SK-N-SH treated with all-trans-retinoic acid at 6 μM for 48 hours (cell line): ENCODE results near the gene KLHDC7B.
A peak's percentile ranks its signal among the peaks of the same experiment; 100 is the strongest.

ENCODE experiments used
- ATAC-seq: fragments of 200-7000 bp; cut with Tn5 transposase; 3 replicates; pipeline ENCODE4 v1.9.1; 2020; ENCODE audit warnings: mild to moderate bottlenecking, moderate library complexity
- ARNTL ChIP-seq: fragments of 450-650 bp; formaldehyde crosslinking; IDR thresholded peaks from 2 replicates; pipeline ENCODE4 v1.5.0; 2020; ENCODE audit warnings: low read depth, mild to moderate bottlenecking, moderate library complexity, borderline replicate concordance
- BACH2 ChIP-seq: fragments of 250-450 bp; sonication (Bioruptor Pico); IDR thresholded peaks from 2 replicates; pipeline ENCODE4 v1.9.0; 2021; ENCODE audit warnings: mild to moderate bottlenecking, borderline replicate concordance
- CREB5 ChIP-seq: fragments of 250-450 bp; sonication (Bioruptor Pico); IDR thresholded peaks from 2 replicates; pipeline ENCODE4 v1.5.1; 2020; ENCODE audit warnings: low read depth, mild to moderate bottlenecking, moderate library complexity
- CSDC2 ChIP-seq: fragments of 250-450 bp; sonication (Bioruptor Pico); IDR thresholded peaks from 2 replicates; pipeline ENCODE4 v1.5.0; 2020; ENCODE audit warnings: mild to moderate bottlenecking, moderate library complexity
- CSRNP3 ChIP-seq: fragments of 250-450 bp; sonication (Bioruptor Pico); IDR thresholded peaks from 2 replicates; pipeline ENCODE4 v1.5.1; 2021; ENCODE audit warnings: mild to moderate bottlenecking, moderate library complexity
- ESRRG ChIP-seq: fragments of 250-450 bp; sonication (Bioruptor Pico); IDR thresholded peaks from 2 replicates; pipeline ENCODE4 v1.6.1; 2021; ENCODE audit warnings: mild to moderate bottlenecking
- GLIS3 ChIP-seq: fragments of 250-450 bp; sonication (Bioruptor Pico); IDR thresholded peaks from 2 replicates; pipeline ENCODE4 v1.5.0; 2020; ENCODE audit warnings: mild to moderate bottlenecking, moderate library complexity
- ISL1 ChIP-seq: fragments of 250-450 bp; sonication (Bioruptor Pico); IDR thresholded peaks from 2 replicates; pipeline ENCODE4 v2.1.2; 2022; ENCODE audit warnings: mild to moderate bottlenecking, moderate library complexity
- OSR1 ChIP-seq: fragments of 250-450 bp; sonication (Bioruptor Pico); IDR thresholded peaks from 2 replicates; pipeline ENCODE4 v1.8.0; 2022; ENCODE audit warnings: moderate library complexity, mild to moderate bottlenecking, inconsistent platforms
- PPARA ChIP-seq: fragments of 250-450 bp; sonication (Bioruptor Pico); IDR thresholded peaks from 2 replicates; pipeline ENCODE4 v1.5.0; 2020; ENCODE audit warnings: mild to moderate bottlenecking, borderline replicate concordance
- RARB ChIP-seq: fragments of 250-450 bp; sonication (Bioruptor Pico); IDR thresholded peaks from 2 replicates; pipeline ENCODE4 v1.8.0; 2021; ENCODE audit warnings: mild to moderate bottlenecking, moderate library complexity
- SNAI2 ChIP-seq: fragments of 250-450 bp; sonication (Bioruptor Pico); IDR thresholded peaks from 2 replicates; pipeline ENCODE4 v1.5.0; 2020; ENCODE audit warnings: mild to moderate bottlenecking, moderate library complexity
- TCF4 ChIP-seq: fragments of 250-450 bp; sonication (Bioruptor Pico); IDR thresholded peaks from 2 replicates; pipeline ENCODE4 v1.8.0; 2021; ENCODE audit warnings: mild to moderate bottlenecking, moderate library complexity, borderline replicate concordance
- TOX ChIP-seq: fragments of 250-450 bp; sonication (Bioruptor Pico); IDR thresholded peaks from 2 replicates; pipeline ENCODE4 v1.8.0; 2021; ENCODE audit warnings: mild to moderate bottlenecking, moderate library complexity, borderline replicate concordance
- ZC3H10 ChIP-seq: fragments of 250-450 bp; sonication (Bioruptor Pico); IDR thresholded peaks from 2 replicates; pipeline ENCODE4 v1.5.1; 2021; ENCODE audit warnings: mild to moderate bottlenecking, moderate library complexity
- ZFP3 ChIP-seq: fragments of 250-450 bp; sonication (Bioruptor Pico); IDR thresholded peaks from 2 replicates; pipeline ENCODE4 v1.5.0; 2020; ENCODE audit warnings: mild to moderate bottlenecking, moderate library complexity
- ZFP30 ChIP-seq: fragments of 450-650 bp; formaldehyde crosslinking; IDR thresholded peaks from 2 replicates; pipeline ENCODE4 v1.5.0; 2022; ENCODE audit warnings: mild to moderate bottlenecking, moderate library complexity
- ZNF565 ChIP-seq: fragments of 450-650 bp; formaldehyde crosslinking; conservative IDR thresholded peaks from 2 replicates; pipeline ENCODE4 v1.5.0; 2020; ENCODE audit warnings: low read depth, mild to moderate bottlenecking, moderate library complexity
- ZNF70 ChIP-seq: fragments of 450-650 bp; formaldehyde crosslinking; IDR thresholded peaks from 2 replicates; pipeline ENCODE4 v1.5.0; 2020; ENCODE audit warnings: mild to moderate bottlenecking, moderate library complexity
- ZNF8 ChIP-seq: fragments of 450-650 bp; formaldehyde crosslinking; IDR thresholded peaks from 2 replicates; pipeline ENCODE4 v1.5.0; 2020; ENCODE audit warnings: mild to moderate bottlenecking, moderate library complexity
- TF ChIP-seq, protein P1 (sequence below): fragments of 250-450 bp; sonication (Bioruptor Pico); IDR thresholded peaks from 2 replicates; pipeline ENCODE4 v1.8.0; 2020; ENCODE audit warnings: mild to moderate bottlenecking, moderate library complexity, borderline replicate concordance
- TF ChIP-seq, protein P2 (sequence below): fragments of 250-450 bp; sonication (Bioruptor Pico); IDR thresholded peaks from 2 replicates; pipeline ENCODE4 v1.5.0; 2020; ENCODE audit warnings: mild to moderate bottlenecking, moderate library complexity
- TF ChIP-seq, protein P3 (sequence below): fragments of 250-450 bp; sonication (Bioruptor Pico); IDR thresholded peaks from 2 replicates; pipeline ENCODE4 v1.8.0; 2021; ENCODE audit warnings: low read depth, mild to moderate bottlenecking, moderate library complexity, borderline replicate concordance

Gene KLHDC7B

DNA sequence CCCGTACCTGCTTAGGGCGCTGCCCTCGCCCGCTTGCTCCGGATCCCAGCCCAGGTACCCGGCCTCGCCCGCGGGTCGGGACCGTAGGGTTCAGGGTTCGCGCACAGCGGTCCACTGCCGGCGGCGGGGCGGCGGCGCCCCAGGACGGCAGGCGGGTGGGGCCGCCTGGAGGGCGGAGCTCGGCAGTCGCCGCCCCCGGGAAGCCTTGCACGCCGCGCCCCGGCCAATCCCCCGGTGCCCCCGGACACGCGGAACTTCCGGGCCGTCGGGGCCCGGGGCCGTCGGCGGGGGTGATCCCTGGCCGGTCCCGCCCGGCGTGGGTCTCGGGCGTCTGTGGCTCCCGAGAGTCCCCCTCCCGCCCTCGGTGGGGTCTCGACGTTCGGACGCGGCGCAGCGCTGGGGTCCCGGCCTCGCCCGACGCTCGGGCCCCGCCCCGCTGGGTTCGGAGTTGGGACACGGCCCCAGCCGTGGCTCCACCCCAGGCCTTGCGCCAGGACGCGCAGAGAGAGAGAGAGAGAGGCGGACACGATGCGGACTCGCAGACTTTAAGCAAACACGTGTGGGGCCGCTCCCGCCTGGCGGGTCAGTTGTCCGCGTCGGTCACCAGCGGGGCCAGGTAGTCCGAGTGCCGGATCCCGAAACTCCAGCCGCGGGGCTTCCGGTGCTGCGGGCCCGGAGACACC lies 15.7 kb upstream of the KLHDC7B start, which contains the start of gene TYMP:
TYMP (minus strand) TSS at position 116 of the 683 bp plus-strand sequence. CDS start 303 bp downstream, outside the sequence.
- ATAC-seq, result no peak
- TF ChIP-seq BACH2 (CRISPR knock-in tag) (no peak), ZNF565 (no peak), TCF4 (CRISPR knock-in tag) (no peak), ZNF70 (CRISPR knock-in tag) (no peak), ZFP3 (CRISPR knock-in tag) (no peak)

GRCh38 chr22:50530580-50530876 lies 15.2 kb upstream of the KLHDC7B start:
- no peak for TF ChIP-seq PPARA
- no peak for TF ChIP-seq ZFP3 (CRISPR knock-in tag)
- TF ChIP-seq OSR1 (CRISPR knock-in tag), result no peak
- TF ChIP-seq CSDC2 (CRISPR knock-in tag), result no peak
- TF ChIP-seq SNAI2 (CRISPR knock-in tag), result no peak
- TF ChIP-seq, protein P1, sequence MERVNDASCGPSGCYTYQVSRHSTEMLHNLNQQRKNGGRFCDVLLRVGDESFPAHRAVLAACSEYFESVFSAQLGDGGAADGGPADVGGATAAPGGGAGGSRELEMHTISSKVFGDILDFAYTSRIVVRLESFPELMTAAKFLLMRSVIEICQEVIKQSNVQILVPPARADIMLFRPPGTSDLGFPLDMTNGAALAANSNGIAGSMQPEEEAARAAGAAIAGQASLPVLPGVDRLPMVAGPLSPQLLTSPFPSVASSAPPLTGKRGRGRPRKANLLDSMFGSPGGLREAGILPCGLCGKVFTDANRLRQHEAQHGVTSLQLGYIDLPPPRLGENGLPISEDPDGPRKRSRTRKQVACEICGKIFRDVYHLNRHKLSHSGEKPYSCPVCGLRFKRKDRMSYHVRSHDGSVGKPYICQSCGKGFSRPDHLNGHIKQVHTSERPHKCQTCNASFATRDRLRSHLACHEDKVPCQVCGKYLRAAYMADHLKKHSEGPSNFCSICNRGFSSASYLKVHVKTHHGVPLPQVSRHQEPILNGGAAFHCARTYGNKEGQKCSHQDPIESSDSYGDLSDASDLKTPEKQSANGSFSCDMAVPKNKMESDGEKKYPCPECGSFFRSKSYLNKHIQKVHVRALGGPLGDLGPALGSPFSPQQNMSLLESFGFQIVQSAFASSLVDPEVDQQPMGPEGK (CRISPR knock-in tag), result no peak
- no peak for TF ChIP-seq ZNF70 (CRISPR knock-in tag)
- TF ChIP-seq, protein P2, sequence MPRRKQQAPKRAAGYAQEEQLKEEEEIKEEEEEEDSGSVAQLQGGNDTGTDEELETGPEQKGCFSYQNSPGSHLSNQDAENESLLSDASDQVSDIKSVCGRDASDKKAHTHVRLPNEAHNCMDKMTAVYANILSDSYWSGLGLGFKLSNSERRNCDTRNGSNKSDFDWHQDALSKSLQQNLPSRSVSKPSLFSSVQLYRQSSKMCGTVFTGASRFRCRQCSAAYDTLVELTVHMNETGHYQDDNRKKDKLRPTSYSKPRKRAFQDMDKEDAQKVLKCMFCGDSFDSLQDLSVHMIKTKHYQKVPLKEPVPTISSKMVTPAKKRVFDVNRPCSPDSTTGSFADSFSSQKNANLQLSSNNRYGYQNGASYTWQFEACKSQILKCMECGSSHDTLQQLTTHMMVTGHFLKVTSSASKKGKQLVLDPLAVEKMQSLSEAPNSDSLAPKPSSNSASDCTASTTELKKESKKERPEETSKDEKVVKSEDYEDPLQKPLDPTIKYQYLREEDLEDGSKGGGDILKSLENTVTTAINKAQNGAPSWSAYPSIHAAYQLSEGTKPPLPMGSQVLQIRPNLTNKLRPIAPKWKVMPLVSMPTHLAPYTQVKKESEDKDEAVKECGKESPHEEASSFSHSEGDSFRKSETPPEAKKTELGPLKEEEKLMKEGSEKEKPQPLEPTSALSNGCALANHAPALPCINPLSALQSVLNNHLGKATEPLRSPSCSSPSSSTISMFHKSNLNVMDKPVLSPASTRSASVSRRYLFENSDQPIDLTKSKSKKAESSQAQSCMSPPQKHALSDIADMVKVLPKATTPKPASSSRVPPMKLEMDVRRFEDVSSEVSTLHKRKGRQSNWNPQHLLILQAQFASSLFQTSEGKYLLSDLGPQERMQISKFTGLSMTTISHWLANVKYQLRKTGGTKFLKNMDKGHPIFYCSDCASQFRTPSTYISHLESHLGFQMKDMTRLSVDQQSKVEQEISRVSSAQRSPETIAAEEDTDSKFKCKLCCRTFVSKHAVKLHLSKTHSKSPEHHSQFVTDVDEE (CRISPR knock-in tag), result no peak
- TF ChIP-seq TCF4 (CRISPR knock-in tag), result no peak
- no peak for TF ChIP-seq ESRRG
- TF ChIP-seq GLIS3 (CRISPR knock-in tag), result no peak
- no peak for TF ChIP-seq RARB (CRISPR knock-in tag)
- TF ChIP-seq CSRNP3, result no peak
- TF ChIP-seq TOX, result no peak
- TF ChIP-seq ZNF565, result no peak
- TF ChIP-seq ZFP30 (CRISPR knock-in tag), result no peak
- TF ChIP-seq ZC3H10, result no peak
- TF ChIP-seq CREB5, result no peak
- ATAC-seq, result no peak

DNA sequence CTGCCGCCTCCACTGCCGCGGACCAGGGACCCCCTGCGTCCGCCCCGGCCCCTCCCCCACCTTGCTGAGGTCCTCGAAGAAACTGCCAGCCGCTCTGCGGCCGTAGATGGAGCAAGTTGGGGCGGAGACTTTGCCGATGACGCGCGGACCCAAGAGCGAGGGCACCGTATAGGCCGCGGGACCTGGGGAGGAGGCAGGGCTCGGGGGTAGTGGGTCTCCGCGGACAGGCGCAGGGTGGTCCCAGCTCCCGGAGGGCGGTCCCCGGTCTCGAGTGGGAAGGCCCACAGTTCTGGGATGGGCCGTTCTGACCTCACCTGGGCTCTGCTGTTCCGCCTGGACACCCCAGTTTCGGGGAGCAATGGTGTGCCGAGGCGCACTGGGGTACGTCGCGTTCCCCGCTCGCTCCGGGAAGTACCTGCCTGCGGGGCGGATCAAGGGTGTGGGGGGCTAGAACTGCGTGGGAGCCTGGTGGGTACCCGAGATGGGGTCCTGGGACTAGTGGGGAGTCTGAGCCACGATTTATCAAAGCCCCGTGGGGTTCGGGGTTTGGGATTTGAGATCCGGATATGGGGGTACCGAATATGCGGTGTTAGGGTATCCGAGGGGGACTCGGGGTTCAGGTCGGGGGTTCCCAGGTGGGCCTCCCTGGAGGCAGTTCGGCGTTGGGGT lies 14.7 kb upstream of the KLHDC7B start:
- ATAC-seq, result peak; percentile 20
- TF ChIP-seq GLIS3 (CRISPR knock-in tag), result no peak

- TF ChIP-seq ZNF8 (CRISPR knock-in tag) (no peak), ZNF70 (CRISPR knock-in tag) (no peak), ZNF565 (no peak), ZC3H10 (no peak), CREB5 (no peak), BACH2 (CRISPR knock-in tag) (no peak), RARB (CRISPR knock-in tag) (no peak), TOX (no peak), ARNTL (CRISPR knock-in tag) (no peak), ISL1 (CRISPR knock-in tag) (no peak), CSRNP3 (no peak), ESRRG (no peak), CSDC2 (CRISPR knock-in tag) (no peak)
- TF ChIP-seq, protein P3, sequence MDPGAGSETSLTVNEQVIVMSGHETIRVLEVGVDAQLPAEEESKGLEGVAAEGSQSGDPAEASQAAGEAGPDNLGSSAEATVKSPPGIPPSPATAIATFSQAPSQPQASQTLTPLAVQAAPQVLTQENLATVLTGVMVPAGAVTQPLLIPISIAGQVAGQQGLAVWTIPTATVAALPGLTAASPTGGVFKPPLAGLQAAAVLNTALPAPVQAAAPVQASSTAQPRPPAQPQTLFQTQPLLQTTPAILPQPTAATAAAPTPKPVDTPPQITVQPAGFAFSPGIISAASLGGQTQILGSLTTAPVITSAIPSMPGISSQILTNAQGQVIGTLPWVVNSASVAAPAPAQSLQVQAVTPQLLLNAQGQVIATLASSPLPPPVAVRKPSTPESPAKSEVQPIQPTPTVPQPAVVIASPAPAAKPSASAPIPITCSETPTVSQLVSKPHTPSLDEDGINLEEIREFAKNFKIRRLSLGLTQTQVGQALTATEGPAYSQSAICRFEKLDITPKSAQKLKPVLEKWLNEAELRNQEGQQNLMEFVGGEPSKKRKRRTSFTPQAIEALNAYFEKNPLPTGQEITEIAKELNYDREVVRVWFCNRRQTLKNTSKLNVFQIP (CRISPR knock-in tag), result no peak
- ATAC-seq, result peak; percentile 39
Measured at GRCh38 chr22:50531546-50531961, 14.1 kb upstream of the KLHDC7B start.
